ENCODE data around the gene YTHDF1. TPM values are rescaled to one million over a fixed set of nuclear protein-coding genes. Genes with fewer than 3 reads are reported as not detected.

Gene YTHDF1
- total RNA-seq, 4 donors from 2014 or later: 19.9 to 29.2 (median 22.9) TPM

- Histone ChIP-seq H3K27me3 (peaks cover 0 to 82% (median 0%) of the 10 kb centered on the region in 4 donors), H3K9me3 (no peaks in the 10 kb centered on the region), H3K27ac (no peak overlapping the region), H3K4me3 (no peak overlapping the region), H3K4me1 (no peaks in the 10 kb centered on the region), H3K36me3 (no peaks in the 10 kb centered on the region)
- no peak for DNase-seq
- intact Hi-C loops (cut with DNase I): no loop called here
- WGBS, 2 donors: 87 to 91% methylated on average over 10 to 25 of the region's 26 CpGs
- TF ChIP-seq CTCF (IDR thresholded peaks at IDR 0.05): no peak
- TF ChIP-seq POLR2A (IDR thresholded peaks at IDR 0.05): no peak
These were observed 49.5 kb downstream of the YTHDF1 start for GRCh38 chr20:63166193-63167020.

- 75 to 100% methylated on average over 2 to 4 of the region's 25 CpGs for WGBS, 2 donors
- Histone ChIP-seq H3K27me3 (peaks cover 0 to 82% (median 0%) of the 10 kb centered on the region in 4 donors), H3K36me3 (no peaks in the 10 kb centered on the region), H3K27ac (no peak overlapping the region), H3K4me3 (no peak overlapping the region), H3K4me1 (no peaks in the 10 kb centered on the region), H3K9me3 (no peaks in the 10 kb centered on the region)
- DNase-seq: no peak
- intact Hi-C loops (cut with DNase I): no loop called here
- TF ChIP-seq CTCF (IDR thresholded peaks at IDR 0.05) (no peak), POLR2A (IDR thresholded peaks at IDR 0.05) (no peak)
These were observed 50.4 kb downstream of the YTHDF1 start for GRCh38 chr20:63165356-63166192.

- 61 to 77% methylated on average over 5 to 15 of the region's 24 CpGs for WGBS, 2 donors
- Histone ChIP-seq H3K4me3 (no peak overlapping the region), H3K27me3 (peaks cover 0 to 82% (median 0%) of the 10 kb centered on the region in 4 donors)
These were observed 51.2 kb downstream of the YTHDF1 start for GRCh38 chr20:63164484-63165355.

More at GRCh38 chr20:63164484-63165355, 51.2 kb downstream of the YTHDF1 start:
- no peak for DNase-seq
- intact Hi-C loops (cut with DNase I): no loop called here
- Histone ChIP-seq H3K27ac (no peak overlapping the region), H3K9me3 (no peaks in the 10 kb centered on the region), H3K4me1 (no peaks in the 10 kb centered on the region), H3K36me3 (no peaks in the 10 kb centered on the region)
- TF ChIP-seq CTCF (IDR thresholded peaks at IDR 0.05) (no peak), POLR2A (IDR thresholded peaks at IDR 0.05) (no peak)

Measured in esophagus squamous epithelium (tissue), 5 donors.